Mucosa of descending colon (tissue), 3 donors: Measurements from ENCODE around the gene NAE1. TPM values are rescaled to one million over a fixed set of nuclear protein-coding genes. Genes with fewer than 3 reads are reported as not detected.

ENCODE experiments used
- ATAC-seq: fragments of 200-7000 bp; cut with Tn5 transposase; one replicate; pipeline ENCODE4 v1.9.1; 2020; ENCODE audit warnings: mild to moderate bottlenecking, moderate library complexity
- DNase-seq, 3 donors: peaks; one replicate each; pipeline ENCODE4 v3.0.0-alpha.2; 2020
- H3K36me3 ChIP-seq: fragments of 200-600 bp; one replicate; pipeline ENCODE4 v1.8.0; 2021; ENCODE audit warnings: low read depth, mild to moderate bottlenecking
- H3K4me1 ChIP-seq: fragments of 200-600 bp; one replicate; pipeline ENCODE4 v1.8.0; 2021; ENCODE audit warnings: low read depth, mild to moderate bottlenecking
- H3K4me3 ChIP-seq: fragments of 200-600 bp; one replicate; pipeline ENCODE4 v1.8.0; 2021; ENCODE audit warnings: mild to moderate bottlenecking
- H3K9me3 ChIP-seq: fragments of 200-600 bp; one replicate; pipeline ENCODE4 v1.8.0; 2021; ENCODE audit warnings: mild to moderate bottlenecking
- CTCF ChIP-seq: fragments of 200-600 bp; IDR thresholded peaks from one replicate; pipeline ENCODE4 v1.8.0; 2022; ENCODE audit warnings: antibody characterized with exemption, mild to moderate bottlenecking
- intact Hi-C, 2 donors: fragments of 100-400 bp; cut with DNase I in 1 of 2; cut with micrococcal nuclease in 1 of 2; formaldehyde crosslinking; loops; one replicate each; pipeline versions ENCODE4 v1.11.0 to v1.11.1; 2022; cut with DNase I, micrococcal nuclease
- total RNA-seq, 3 donors: library from RNA; stranded (reverse); fragmentation: NEBNext Ultra II Directional in 2 of 3; extraction: Animal tissue kit (Norgen Biotek cat#: 25700) in 2 of 3; gene quantifications; one replicate each; pipeline versions ENCODE4 v1.2.1 to v1.2.4, GENCODE V29; 2021 to 2023
- donor health status: DM: no; HTN: no; CAD: no; lungs with moderate emphysema.
- donor health status: DM: no; HTN: no; CAD: no.
- donor health status: DM: no; HTN: yes; CAD: no.

Gene NAE1
- total RNA-seq, 3 donors from 2014 or later, result 48.4 to 52.9 (median 50.8) TPM

DNA sequence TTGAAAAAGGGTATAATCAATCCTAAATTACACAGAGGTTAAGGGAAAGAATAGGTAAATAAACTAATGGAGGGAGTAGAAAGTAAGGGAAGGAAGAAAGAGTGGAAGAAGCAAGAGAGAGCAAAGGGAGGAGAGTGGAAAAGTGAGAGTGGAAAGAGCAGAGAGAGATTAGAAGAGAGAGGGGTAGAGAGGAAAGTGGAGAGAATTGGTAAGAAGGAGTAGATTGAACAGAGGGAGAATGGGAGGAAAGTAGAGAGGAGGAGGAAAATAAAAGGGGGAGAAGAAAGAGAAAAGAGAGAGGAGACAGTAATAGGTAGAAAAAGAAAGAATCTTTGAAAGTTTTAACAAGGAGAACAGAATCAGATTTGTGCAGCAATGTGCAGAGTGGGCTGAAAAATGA, 54.3 kb downstream of the NAE1 start:
- DNase-seq (no peak), ATAC-seq (no peak)
- no peaks in the 10 kb centered on the region for H3K36me3 ChIP-seq
- intact Hi-C loops, result no loop called here
- no peaks in the 10 kb centered on the region for H3K9me3 ChIP-seq
- no peak overlapping the region for H3K4me3 ChIP-seq
- no peaks in the 10 kb centered on the region for H3K4me1 ChIP-seq
- TF ChIP-seq CTCF, result no peak

GRCh38 chr16:66774981-66775380, 55.8 kb downstream of the NAE1 start:
- Histone ChIP-seq H3K4me1 (no peaks in the 10 kb centered on the region), H3K36me3 (no peaks in the 10 kb centered on the region), H3K4me3 (no peak overlapping the region), H3K9me3 (no peaks in the 10 kb centered on the region)
- DNase-seq, result no peak
- ATAC-seq, result no peak
- intact Hi-C loops, result no loop called here
- TF ChIP-seq CTCF, result no peak

- H3K9me3 ChIP-seq, result no peaks in the 10 kb centered on the region
- DNase-seq (no peak), ATAC-seq (no peak)
- no peaks in the 10 kb centered on the region for H3K36me3 ChIP-seq
- intact Hi-C loops, result no loop called here
- no peaks in the 10 kb centered on the region for H3K4me1 ChIP-seq
- TF ChIP-seq CTCF, result no peak
- no peak overlapping the region for H3K4me3 ChIP-seq
Measured at GRCh38 chr16:66758086-66758485, 72.7 kb downstream of the NAE1 start.

GRCh38 chr16:66754819-66755218, 76.0 kb downstream of the NAE1 start:
- DNase-seq, result no peak
- H3K4me3 ChIP-seq, result no peak overlapping the region
- H3K9me3 ChIP-seq, result no peaks in the 10 kb centered on the region
- H3K4me1 ChIP-seq, result peaks cover 14% of the 10 kb centered on the region
- H3K36me3 ChIP-seq, result no peaks in the 10 kb centered on the region
- no peak for ATAC-seq
- intact Hi-C loops, result no loop called here
- no peak for TF ChIP-seq CTCF

DNA sequence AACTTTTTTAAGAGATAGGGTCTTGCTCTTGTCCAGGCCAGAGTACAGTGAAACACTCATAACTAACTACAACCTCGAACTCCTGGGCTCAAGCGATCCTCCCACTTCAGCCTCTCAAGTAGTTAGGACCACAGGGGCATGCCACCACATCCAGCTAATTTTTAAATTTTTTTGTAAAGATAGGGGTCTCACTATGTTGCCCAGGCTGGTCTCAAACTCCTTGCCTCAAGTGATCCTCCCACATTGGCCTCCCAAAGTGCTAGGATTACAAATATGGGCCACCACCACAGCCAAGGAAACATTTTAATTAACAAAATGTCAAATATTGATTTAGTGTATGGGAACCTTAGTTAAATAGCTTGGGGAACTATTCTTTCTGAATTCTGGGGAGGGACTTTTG, 76.6 kb downstream of the NAE1 start:
- Histone ChIP-seq H3K4me1 (peaks cover 20% of the 10 kb centered on the region), H3K4me3 (no peak overlapping the region), H3K9me3 (no peaks in the 10 kb centered on the region), H3K36me3 (no peaks in the 10 kb centered on the region)
- intact Hi-C loops, result no loop called here
- no peak for ATAC-seq
- DNase-seq, result no peak
- no peak for TF ChIP-seq CTCF

- DNase-seq, result no peak
- Histone ChIP-seq H3K36me3 (no peaks in the 10 kb centered on the region), H3K9me3 (no peaks in the 10 kb centered on the region), H3K4me3 (no peak overlapping the region), H3K4me1 (peaks cover 32% of the 10 kb centered on the region)
- intact Hi-C loops, result no loop called here
- no peak for TF ChIP-seq CTCF
- ATAC-seq, result no peak
Measured at GRCh38 chr16:66752958-66753357, 77.8 kb downstream of the NAE1 start.
